ENCODE results near the gene KLHL36. TPM values are rescaled to one million over a fixed set of nuclear protein-coding genes. Genes with fewer than 3 reads are reported as not detected.

KLHL36 gene
- total and polyA plus RNA-seq, 9 of the 15 experiments (the other 6 are each of a cell fraction or from before 2014, with no cell fraction given) = 2.1 to 51.2 (median 18.5) TPM

- TF ChIP-seq ZNF609 (CRISPR knock-in tag; IDR thresholded peaks at IDR 0.05; ENCODE audit: borderline replicate concordance) (no peak; the same call in 1 of the 2 replicates), L3MBTL2 (IDR thresholded peaks at IDR 0.05) (peak; percentile 22; the same call in 1 of the 2 replicates), NCOA4 (IDR thresholded peaks at IDR 0.05; ENCODE audit: partially characterized antibody) (no peak), FOXK2 (conservative IDR thresholded peaks at IDR 0.05 in 1 of 2, IDR thresholded peaks at IDR 0.05 in 1 of 2; ENCODE audit: low read depth in 2 of 2) (no peak), ZNF12 (CRISPR knock-in tag; IDR thresholded peaks at IDR 0.05) (no peak), C11orf30 (IDR thresholded peaks at IDR 0.05; ENCODE audit: low read depth) (no peak), DEAF1 (CRISPR knock-in tag; IDR thresholded peaks at IDR 0.05) (no peak), PTBP1 (IDR thresholded peaks at IDR 0.05; ENCODE audit: low read depth, low read length) (no peak), SRSF3 (IDR thresholded peaks at IDR 0.05; ENCODE audit: insufficient read depth, low read length) (no peak), NR1H2 (CRISPR knock-in tag; IDR thresholded peaks at IDR 0.05) (no peak), MLLT1 (IDR thresholded peaks at IDR 0.05) (no peak), ZBTB8A (IDR thresholded peaks at IDR 0.05; ENCODE audit: partially characterized antibody) (no peak), SMAD2 (IDR thresholded peaks at IDR 0.05; ENCODE audit: low read depth, low read length) (no peak), ZNF165 (CRISPR knock-in tag; IDR thresholded peaks at IDR 0.05; ENCODE audit: borderline replicate concordance) (no peak), NR4A1 (CRISPR knock-in tag; IDR thresholded peaks at IDR 0.05) (no peak), NR4A1 (tag; IDR thresholded peaks at IDR 0.05) (peak; percentile 68; the same call in 1 of the 2 replicates)
- TF ChIP-seq, protein P1, sequence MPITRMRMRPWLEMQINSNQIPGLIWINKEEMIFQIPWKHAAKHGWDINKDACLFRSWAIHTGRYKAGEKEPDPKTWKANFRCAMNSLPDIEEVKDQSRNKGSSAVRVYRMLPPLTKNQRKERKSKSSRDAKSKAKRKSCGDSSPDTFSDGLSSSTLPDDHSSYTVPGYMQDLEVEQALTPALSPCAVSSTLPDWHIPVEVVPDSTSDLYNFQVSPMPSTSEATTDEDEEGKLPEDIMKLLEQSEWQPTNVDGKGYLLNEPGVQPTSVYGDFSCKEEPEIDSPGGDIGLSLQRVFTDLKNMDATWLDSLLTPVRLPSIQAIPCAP (CRISPR knock-in tag; IDR thresholded peaks at IDR 0.05; ENCODE audit: borderline replicate concordance) = no peak
- TF ChIP-seq, protein P2, sequence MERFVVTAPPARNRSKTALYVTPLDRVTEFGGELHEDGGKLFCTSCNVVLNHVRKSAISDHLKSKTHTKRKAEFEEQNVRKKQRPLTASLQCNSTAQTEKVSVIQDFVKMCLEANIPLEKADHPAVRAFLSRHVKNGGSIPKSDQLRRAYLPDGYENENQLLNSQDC (CRISPR knock-in tag; IDR thresholded peaks at IDR 0.05) = no peak
These were observed 30.3 kb upstream of the KLHL36 start, which contains the start of gene COTL1 (continued) for GRCh38 chr16:84617791-84618580.
